GM08714 (cell line): ENCODE results near the gene NUFIP1.
"Not testable (repeated sequence)": the region's sequence is repeated elsewhere in the genome, so short reads cannot be mapped to it uniquely, and the experiment has no call there.

ENCODE experiments used
- H3K4me3 ChIP-seq: fragments of 200-500 bp; sonication (Bioruptor generic); 2 replicates; pipeline ENCODE4 v1.5.1; 2014; ENCODE audit warnings: mild to moderate bottlenecking, low read length, inconsistent platforms
- ZNF274 ChIP-seq: IDR thresholded peaks from 2 replicates; pipeline ENCODE4 v1.6.1; 2012; ENCODE audit warnings: mild to moderate bottlenecking, low read depth, low read length

Gene NUFIP1

DNA sequence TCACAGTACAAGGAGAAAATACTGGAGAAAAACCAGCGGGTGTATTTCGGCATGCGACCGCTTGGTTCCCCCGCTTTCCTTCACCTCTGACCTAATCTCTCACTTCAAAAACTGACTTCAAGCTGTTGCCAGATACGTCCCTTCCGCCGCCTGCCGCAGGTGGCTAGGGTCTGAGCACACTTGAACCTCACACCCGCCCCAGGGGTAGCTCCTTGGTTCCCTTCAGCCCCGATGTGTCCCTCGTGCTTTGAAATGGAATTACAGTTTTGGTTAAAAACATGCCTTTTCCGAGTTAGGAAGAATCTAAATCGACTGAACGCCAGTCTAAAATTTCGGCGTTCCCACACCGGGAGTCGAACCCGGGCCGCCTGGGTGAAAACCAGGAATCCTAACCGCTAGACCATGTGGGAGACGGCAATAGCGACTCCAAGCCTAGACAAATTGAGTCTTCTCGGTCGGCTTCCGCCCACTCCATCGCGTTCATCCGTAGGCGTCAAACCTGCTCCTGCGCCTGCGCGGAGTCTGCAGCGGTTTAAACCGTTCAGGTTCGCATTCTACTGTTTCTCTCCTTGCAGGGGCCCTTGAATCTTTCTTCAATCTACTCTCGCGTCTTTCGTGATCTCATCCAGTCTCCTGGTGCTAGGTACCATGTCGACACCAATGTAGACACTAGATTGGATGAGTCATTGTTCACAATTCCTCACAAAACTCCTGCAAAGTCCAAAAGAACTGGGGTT, 71.5 kb downstream of the NUFIP1 start:
- H3K4me3 ChIP-seq, result peak overlapping the region; percentile 82; the same call in 1 of the 2 replicates
- no peak for TF ChIP-seq ZNF274

DNA sequence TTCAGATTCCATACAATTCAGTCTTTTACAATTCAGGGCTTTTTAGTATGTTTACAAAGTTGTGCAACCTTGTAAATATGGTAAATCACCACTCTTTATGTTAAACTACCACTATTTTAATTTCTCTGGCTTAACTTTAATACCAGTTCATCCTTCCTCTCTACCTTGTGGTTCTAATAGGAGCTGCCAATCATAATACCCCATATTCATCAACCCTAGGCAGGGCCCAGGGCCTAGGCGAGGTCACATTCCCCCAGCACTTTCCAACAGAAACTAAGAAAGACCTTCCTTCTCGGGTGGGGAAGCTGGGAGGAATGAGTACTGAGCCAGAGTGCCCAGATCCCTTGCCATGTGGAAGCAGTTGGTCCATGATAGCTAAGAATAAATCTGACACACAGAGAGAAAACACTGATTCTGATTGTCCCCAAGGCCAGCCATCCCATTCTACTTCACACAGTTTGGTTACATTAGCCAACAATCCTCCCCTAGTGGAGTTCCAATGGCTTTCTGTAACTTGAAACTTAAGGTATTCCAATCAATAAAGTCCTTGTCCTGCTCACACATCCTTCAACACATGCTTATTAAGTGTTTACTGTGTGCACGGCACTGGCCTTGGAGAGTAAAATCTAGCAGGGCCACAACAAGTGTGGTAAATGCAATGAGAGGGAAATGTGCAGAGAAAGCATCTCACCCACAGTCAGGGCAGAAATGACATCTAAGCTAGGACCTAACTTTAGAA, 76.8 kb downstream of the NUFIP1 start:
- no peak for TF ChIP-seq ZNF274
- H3K4me3 ChIP-seq, result no peak overlapping the region

DNA sequence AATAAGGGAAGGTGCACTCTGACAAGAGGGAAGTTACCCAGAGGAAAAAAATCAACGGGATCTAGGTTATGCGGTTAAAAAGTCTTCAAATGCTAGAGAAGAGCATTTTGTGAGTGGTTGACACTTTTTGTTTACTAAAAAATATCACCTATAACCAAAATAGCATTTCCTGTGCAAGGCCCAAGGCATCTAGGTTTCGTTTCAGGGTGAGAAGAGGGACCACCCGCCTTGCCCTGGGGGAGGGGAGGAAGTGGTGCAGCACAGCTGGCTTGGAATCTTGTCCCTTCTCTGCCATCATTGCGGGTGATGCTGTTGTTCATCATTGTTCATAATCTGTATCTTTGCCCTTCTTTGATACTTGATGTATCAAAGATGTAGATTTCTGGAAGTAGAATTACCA, 80.6 kb downstream of the NUFIP1 start:
- H3K4me3 ChIP-seq, result no peak overlapping the region
- TF ChIP-seq ZNF274, result no peak

DNA sequence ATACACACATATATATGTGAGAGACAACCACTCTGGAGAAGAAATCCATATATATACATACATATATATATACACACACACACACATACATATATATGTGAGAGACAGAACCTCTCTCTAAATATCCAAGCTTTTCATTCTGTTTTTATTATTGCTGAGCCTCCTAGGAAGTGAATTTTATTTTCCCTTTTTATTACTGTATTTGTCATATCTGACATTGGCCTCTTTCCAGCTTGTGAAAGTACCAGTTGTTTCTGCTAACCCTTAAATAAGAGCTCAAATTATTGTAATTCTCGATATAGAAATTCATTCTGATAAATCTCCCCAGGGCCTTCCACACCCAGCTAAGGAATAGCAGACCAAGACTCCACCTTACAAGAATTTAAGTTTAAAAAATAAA, 81.0 kb downstream of the NUFIP1 start:
- H3K4me3 ChIP-seq, result no peak overlapping the region
- TF ChIP-seq ZNF274, result no peak

DNA sequence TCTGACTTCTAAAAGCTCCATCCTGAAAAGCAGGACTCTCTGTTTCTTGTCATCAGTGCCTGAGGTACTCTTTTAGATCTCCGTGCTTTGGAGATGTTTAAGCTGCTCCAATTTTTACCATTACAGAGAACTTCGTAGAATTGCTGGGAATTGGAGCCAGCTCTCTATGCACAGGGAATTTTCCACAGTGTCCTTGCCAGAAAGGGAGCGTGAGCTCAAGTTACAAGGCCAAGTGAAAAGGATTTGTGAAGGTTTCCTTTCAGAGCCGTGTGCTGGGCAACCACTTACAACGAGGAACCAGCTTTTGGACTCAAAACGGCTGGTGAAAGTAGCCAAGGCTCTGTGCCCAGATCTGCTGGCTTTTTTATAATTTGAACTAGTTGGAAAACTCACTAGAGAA, 82.6 kb downstream of the NUFIP1 start:
- no peak for TF ChIP-seq ZNF274

DNA sequence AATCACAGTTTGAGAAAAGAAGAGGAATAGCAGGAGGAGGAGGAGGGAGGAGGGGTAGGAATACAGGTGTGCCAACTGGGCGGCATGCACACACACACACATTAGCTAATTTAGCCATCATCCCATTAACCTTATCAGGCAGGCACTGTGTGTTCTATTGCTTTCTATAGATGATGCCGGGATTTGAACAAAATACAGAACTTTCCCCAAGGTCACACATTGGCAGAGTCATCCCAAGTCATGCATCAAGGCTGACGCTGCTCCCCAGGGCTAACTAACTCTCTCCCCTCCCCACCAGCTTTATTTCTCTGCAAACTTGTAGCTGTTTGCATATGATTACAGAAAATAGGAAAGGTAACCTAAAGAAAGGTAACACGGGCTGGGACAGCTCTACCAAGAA, 83.0 kb downstream of the NUFIP1 start:
- no peak for TF ChIP-seq ZNF274
- no peak overlapping the region for H3K4me3 ChIP-seq

More for the DNA sequence above, 82.6 kb downstream of the NUFIP1 start:
- no peak overlapping the region for H3K4me3 ChIP-seq

DNA sequence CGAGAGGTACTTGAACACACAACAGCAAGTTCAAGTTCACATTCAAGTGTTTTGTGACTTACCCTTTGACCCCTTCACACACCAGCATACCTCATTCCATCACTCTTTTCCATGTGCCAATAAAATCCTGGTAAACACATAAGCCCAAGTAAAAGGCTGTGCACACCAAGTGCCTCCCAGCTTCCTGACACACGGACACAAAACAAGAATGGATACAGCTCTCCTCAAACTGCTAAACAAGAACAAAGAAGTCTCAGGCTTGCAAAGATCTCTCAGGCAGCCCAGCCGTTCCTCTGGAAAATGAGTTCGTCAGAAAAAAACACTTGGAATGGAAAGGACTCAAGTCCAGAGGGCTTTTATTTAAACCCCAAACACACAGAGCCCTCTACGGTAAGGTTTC, 83.7 kb downstream of the NUFIP1 start:
- H3K4me3 ChIP-seq, result no peak overlapping the region
- TF ChIP-seq ZNF274, result no peak

DNA sequence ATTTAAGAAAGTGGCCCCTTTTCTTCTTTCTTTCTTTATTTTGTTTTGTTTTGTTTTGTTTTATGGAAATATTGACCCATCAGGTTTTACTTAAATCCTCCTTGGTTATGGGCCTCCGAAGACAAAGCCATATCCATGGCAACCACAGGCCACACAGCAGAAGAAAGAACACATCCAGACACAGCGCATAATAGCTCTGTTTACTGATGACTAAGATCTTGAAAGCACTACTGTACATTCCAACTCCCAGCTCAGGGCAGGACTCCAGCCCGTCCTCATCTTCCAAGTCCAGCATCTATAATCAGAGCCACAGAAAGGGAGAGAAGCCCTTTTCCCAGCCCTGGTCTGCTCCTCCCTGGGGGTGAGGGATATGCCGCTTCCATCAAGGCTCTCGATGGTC, 84.3 kb downstream of the NUFIP1 start:
- no peak for TF ChIP-seq ZNF274
- no peak overlapping the region for H3K4me3 ChIP-seq

DNA sequence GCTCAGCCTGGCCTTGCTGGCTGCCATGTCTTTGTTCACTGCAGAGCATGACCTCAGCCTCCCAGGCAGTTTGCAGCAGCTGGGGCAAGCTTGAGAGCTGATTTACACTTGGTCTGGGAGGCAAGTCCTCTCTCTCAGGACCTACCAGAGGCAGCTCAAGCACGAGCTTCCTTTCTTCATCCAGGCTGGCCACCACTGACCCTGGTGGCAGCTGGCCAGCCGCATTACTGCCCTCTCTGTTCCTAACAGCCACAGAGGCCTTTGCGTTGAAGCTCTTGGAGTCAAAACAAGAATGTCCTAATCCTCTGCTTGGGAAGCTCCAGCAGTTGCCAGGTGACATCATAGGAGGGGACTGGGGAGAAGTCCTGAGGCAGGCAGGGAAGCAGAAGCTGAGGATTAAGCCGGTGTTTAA, 85.7 kb downstream of the NUFIP1 start:
- H3K4me3 ChIP-seq, result no peak overlapping the region
- TF ChIP-seq ZNF274, result no peak

DNA sequence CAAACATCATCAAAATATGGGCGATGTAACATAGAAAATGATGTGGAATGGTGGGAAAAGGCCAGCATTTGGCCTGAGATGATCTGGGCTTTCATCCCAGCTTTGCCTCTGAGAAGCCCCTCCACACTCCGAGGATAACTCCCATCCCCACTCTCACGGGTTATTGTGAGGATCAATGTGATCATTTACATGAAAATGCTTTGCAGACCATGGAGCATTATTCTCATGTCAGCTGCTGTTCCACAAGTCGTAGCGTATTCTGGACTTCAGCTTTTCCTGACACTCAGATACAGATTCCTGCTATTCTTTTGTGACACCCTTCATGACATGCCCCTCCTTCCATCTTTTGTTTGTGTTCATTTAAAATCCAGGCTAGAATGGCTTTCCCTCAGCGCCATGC, 86.5 kb downstream of the NUFIP1 start:
- no peak overlapping the region for H3K4me3 ChIP-seq
- TF ChIP-seq ZNF274, result no peak

DNA sequence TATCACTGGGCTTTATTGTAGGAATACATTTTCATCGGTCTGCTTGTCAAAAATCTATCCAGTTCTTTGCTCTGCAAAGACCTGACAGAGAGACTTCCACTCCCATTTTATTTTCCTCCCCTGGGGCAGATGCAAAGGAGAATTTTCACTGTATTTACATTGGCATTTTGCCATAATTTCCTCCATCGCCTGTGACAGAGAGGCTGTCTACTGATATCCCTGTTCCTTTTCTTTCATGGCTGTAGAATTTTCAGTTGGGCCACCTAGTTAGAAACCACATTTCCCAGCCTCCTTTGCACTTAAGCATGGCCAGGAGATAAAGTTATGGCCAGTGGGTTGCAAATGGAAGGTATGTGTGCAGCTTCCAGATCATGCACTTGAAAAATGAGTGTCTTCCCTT, 89.3 kb downstream of the NUFIP1 start:
- TF ChIP-seq ZNF274, result no peak

DNA sequence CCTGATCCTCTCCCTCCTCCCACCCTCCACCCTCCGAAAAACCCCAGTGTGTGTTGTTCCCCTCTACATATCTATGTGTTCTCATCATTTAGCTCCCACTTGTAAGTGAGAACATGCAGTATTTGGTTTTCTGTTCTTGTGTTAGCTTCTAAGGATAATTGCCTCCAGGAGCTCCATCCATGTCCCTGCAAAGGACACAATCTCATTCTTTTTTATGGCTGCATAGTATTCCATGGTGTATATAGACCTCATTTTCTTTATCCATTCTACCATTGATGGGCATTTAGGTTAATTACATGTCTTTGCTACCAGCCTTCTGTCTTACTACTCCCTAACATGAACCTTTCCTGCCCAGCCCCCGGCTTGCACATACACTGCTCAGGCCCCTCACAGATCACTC, 91.0 kb downstream of the NUFIP1 start:
- H3K4me3 ChIP-seq, result not testable (repeated sequence)

More for the DNA sequence above, 89.3 kb downstream of the NUFIP1 start:
- no peak overlapping the region for H3K4me3 ChIP-seq

DNA sequence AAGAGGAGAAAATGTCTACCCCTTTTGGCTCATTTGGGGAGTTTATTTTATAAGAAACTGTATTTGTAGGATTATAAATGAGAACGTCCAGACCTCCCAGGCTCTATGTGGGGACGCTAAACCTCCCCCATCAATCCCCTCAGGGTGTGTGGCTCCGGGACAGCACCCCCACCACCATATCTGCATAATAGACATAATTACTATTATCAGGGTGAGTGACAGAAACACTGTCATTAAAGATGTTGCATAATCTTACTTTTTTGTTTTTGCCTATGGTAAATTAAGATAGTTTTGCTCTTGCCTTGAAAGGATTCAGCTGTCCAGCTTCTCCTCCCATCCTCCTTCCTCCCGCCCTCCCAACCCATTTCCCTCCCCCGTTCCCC, 93.3 kb downstream of the NUFIP1 start:
- TF ChIP-seq ZNF274, result no peak
- H3K4me3 ChIP-seq, result no peak overlapping the region

DNA sequence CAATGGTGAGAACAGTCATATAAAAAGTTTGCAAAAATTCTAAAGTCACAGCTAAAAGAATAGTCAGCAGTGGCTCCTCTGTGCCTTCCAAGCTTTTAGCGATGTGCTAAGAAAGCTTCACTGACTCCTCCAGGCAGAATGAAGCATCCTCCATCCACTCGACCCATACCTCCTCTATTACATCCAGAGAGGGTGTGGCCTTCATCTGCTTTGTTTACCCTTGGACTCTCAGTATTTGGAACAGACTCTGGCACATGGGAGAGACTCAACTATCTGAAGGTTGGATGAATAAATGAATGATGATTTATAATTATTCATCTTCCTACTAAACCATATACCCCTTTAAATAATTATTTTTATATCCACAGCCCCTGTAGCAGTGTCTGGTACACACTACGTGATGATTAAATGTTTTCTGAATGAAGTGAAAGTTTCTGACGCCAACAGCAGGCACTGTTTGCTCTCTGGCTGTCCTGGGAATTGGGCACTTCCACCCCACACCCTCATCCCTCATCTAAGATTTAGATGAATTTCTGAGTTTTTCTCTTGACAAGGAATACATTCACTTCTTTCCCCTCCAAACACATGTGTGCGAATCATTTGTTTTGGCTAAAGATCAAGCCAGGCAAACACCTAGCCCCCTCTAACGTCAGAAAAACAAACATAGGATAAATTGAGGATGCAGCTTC, 93.9 kb downstream of the NUFIP1 start:
- TF ChIP-seq ZNF274, result no peak
- no peak overlapping the region for H3K4me3 ChIP-seq

DNA sequence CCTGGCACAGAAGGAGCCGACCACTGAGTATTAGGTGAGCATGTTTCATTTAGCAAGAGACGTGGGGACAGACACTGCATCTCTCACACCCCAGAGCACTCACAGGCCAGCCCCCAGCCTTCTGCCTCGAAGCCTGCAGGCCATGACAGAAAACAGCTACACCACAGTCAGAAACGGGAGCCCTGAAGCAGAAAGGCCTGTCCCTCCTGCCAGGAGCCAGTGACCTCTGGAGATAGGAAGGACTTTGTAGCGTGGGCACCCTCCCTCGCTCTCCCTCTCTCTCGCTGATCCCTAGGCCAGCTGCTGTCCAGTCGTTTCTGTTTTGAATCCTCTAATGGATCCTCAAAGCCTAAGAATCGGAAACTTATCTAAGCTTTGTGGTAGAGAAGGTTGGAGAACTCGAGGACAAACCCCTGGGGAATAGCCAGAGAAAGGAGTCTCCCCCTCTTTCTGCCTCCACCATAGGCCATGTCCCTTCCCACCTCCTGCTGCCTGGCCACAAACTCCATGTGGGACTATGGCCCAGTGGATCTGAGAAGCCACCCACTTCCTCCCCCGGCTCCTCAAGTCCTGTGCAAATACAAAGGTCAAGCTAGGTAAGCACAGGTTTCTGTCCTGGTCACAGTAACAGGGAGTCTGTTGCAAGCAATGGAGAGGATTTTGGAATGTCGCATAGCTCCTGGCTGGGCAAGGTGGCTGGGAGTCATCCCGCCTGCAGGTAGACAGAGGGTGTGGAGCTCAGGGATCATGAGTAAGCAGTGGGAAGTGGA, 95.1 kb downstream of the NUFIP1 start:
- H3K4me3 ChIP-seq, result no peak overlapping the region
- TF ChIP-seq ZNF274, result no peak
